ENCODE data around the gene CPLX1.

DNA sequence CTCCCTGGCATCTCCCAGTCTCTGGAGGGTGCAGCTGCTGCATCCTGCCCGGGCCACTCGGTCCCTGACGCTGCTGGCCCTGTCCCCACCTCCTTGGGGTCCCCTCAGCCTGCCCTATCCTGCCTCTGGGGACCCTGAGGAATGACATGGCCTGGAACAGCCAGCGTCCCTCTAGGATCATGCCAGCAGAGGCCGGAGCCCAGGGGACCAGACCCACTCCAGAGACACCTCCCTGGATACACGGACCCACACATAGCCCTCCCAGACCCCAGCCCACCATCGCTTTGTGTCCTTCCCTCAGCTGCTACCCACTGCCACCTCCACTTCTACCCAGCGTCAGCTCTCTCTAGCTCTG lies 35.5 kb downstream of the CPLX1 start:
- no peak for TF ChIP-seq ELF4 (IDR thresholded peaks at IDR 0.05)
- no peak for TF ChIP-seq BHLHE40 (IDR thresholded peaks at IDR 0.05; ENCODE audit: borderline replicate concordance)
- no peak for TF ChIP-seq FOXM1 (IDR thresholded peaks at IDR 0.05; ENCODE audit: borderline replicate concordance)
- TF ChIP-seq FOXA1 (IDR thresholded peaks at IDR 0.05) = no peak
- TF ChIP-seq TARDBP (IDR thresholded peaks at IDR 0.05) = no peak
- TF ChIP-seq NFRKB (IDR thresholded peaks at IDR 0.05) = no peak
- TF ChIP-seq FOXK2 (IDR thresholded peaks at IDR 0.05) = no peak
- no peak for TF ChIP-seq SUZ12 (IDR thresholded peaks at IDR 0.05)
- TF ChIP-seq LEF1 (IDR thresholded peaks at IDR 0.05; ENCODE audit: borderline replicate concordance) = no peak
- no peak for TF ChIP-seq SP1 (IDR thresholded peaks at IDR 0.05)
- TF ChIP-seq CTBP1 (IDR thresholded peaks at IDR 0.05; ENCODE audit: borderline replicate concordance) = no peak
- no peak for TF ChIP-seq ARNT (IDR thresholded peaks at IDR 0.05)
- TF ChIP-seq ZNF384 (IDR thresholded peaks at IDR 0.05) = no peak
- no peak for TF ChIP-seq HDGF (IDR thresholded peaks at IDR 0.05; ENCODE audit: borderline replicate concordance)

Data from HEK293T (cell line).